ENCODE data around the gene RPL23.
A peak's percentile ranks its signal among the peaks of the same experiment; 100 is the strongest.

RPL23 gene

DNA sequence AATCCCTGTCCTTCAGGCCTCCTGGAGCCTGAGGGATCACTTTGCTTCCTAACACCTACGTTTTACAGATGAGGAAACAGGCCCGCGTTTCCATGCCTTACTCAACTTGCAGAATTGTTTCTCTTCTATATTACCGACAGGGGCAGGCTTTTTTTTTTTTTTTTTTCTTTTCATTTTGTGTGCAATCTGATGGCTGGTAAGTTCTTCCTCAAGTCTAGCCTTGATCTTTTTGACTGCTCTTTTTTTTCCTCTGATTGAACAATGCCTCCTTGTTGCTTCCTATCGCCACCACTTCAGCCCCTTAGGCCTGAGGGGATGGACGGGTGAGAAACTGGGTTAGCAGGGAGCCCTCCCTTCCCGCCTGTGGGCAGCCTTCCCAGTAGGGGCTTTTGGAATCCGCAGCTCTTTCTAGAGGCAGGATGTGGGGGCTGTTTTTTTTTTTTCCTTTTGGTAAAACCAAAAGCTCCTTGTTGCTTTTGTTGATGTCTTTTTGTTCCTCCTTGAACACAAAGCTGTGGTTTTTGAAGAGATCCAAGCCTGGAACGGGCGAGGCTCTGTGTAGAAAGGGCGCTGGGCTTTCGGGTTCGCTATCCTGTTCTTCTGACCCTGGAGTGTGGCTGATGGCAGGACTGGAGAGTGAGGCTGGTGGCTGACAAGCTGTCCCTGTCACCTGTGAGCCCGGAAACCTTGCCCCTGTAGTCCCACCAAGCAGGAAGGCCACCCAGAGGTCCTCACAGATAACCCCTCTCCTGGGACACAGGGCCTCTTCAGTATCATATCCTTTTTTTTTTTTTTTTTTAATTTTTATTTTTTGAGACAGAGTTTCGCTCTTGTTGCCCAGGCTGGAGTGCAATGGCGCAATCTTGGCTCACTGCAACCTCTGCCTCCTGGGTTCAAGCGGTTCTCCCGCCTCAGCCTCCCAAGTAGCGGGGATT lies 30.3 kb upstream of the RPL23 start:
- no peak for DNase-seq

GRCh38 chr17:38882870-38883269 lies 29.3 kb upstream of the RPL23 start:
- no peak for DNase-seq

GRCh38 chr17:38881600-38882191 lies 28.2 kb upstream of the RPL23 start:
- DNase-seq, result peak; percentile 48

DNA sequence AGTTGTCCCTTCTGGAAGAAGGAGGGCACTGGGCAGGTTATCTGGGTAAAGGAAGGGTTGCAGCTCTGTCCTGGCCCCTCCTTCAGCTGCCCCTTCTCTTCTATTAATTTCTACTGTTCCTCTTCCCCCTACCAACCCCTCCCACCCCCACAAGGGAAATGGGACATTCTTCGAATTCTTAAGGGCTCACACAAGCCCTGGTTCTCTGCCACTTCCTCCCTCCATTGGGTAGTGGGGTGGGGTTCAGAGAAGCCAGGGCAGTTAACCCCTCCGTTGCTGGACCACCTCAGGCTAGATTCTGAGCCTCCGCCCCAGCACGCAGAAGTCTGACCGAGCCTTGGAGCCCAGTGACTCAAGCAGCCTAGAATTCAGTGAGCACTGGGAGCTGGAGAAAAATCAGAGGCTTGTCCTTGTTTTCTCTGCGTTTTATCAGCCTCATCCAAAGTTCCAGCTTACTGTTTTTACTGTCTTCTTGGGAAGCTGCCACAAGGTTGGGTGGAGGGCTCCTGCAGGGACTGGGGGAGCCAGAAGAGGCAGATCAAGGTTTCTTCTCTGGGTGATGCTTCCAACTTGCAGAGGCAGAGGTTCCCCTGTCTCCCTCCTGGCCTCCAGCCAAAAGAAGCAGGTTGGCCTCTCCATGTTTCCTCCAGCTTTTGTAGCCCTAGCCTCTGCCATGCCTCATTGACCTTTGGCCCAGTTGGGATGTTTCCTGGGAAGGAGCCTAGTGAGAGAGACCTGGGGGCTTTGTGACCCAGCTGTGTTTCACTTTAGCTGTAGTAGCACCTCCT lies 26.6 kb upstream of the RPL23 start:
- peak; percentile 98 for DNase-seq

DNA sequence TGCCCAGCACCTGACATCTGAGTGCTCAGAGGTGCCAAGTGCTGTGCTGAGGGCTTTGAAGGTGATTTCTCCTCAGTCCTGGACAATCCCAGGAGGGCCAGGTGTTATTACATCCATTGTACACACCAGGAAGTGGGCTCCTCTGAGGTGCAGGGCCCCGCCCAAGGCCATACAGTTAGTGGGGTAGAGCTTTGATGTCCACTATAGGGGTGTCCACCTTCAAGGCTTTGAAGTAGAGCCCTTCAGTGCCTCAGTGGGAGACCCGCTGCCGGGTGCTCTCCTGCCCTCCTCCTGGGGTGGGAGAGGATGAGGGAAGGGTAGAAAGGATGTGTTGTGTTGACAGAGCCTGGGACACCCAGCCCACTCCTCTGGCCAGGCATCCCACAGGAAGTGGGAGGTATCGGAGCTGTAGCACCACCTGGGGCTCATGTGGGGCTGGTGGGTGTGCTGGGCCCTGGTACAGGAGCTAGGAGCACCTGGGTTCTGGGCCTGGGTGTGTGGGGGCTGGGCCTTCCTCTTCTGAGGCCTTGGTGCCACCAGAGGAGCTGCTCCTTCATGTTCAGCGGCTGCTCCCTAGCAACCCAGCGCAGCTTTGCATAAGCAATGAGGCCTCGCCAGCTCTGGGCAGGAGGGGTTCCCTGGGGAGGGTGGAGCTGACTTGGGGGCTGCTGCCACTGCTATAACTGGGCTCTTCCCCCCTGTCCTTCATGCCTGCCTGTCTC lies 23.8 kb upstream of the RPL23 start:
- DNase-seq, result no peak

DNA sequence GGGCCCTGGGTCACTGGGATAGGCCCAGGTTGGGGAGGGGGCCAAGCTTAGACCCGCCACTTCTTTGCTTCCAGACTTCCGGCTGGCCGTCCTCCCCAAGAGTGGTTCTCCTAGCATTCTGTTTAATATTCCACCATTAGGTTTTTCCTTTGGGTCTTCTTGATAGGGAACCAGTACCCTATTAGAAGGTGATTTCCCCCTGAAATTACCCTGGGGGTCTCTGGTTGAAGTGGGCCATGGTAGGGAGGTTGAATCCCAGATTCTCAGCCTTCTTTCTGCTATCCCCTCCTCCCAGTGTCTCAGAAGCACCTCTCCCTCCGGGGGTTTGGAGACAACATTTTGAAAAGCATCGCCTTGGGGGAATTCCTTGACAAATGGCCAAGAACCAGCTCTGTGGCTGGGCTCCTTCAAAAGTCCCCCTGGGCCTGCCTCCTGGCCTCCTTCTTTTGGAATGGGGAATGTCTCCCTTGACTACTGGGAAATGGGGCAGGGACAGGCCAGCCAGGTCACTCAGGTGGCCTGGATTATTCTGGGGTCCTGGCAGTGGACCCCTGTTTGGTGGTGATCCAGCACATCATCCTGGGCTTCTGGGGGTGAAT lies 22.1 kb upstream of the RPL23 start:
- peak; percentile 87 for DNase-seq

DNA sequence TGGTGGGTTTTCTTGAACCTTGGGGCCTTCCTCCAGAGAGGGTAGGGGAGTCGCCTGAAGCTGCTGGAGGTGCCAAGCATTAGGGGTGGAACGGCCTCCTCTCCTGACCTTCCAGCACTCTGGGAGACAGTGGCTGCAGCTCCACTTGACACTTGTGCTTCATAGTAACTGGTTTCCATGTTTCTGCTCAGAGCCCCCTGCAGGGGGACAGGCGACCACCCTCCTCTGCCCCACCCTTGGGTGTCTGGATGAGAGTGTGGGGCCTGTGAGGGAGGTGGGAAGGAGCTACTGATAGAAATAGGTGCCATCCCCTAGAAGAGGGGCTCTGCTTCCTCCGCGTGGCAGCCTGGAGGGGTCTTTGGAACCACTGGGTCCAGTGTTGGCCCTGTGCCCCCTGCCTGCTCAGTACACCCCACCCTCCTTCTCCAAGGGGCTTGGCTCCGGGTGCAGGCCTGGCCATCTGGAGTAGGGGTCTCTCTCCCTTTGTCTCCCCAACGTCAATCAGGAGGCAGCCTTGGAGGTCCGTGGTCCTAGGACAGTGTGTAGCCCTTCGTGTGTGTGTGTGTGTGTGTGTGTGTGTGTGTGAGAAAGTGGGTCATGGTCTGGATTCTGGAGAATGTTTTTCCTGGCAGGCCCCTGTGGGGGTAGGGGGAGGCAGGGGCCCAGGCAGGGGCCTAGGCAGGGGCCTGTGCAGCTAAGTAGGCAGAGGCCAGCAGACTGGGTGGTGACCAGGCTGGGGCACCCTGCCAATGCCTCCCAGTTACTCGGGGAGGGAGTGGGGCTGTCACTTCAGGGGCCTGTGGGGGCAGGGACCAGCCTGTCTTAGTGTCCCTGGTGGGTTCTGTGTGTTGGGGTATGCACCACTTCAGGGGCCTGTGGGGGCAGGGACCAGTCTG lies 21.2 kb upstream of the RPL23 start:
- DNase-seq, result peak; percentile 49

GRCh38 chr17:38873640-38874380 lies 20.3 kb upstream of the RPL23 start:
- DNase-seq, result no peak

- DNase-seq, result no peak
These were observed 19.3 kb upstream of the RPL23 start for GRCh38 chr17:38872671-38873385.

DNA sequence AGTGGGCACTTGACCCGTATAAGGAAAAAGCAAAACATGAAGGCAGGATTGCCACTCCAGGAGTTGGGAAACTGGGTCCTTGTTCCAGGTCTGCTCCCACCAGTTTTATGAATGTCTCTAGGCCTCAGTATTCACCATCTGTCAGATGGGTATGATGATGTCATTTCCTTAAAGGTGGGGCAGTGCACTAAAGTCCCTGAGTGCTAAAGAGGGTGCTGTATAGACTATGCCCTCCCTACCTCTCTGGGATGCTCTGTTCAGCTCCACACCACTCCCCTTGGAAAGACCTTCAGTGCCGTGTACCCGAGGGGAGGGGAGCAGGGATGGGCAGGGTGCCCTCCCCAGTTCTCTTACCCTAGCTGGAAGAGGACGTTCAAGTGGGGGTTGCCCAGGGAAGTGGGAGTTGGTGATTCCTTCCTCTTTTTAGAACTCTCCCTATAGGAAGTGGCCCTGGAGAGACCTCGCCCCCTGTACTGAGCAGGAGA lies 18.5 kb upstream of the RPL23 start:
- DNase-seq, result no peak

DNA sequence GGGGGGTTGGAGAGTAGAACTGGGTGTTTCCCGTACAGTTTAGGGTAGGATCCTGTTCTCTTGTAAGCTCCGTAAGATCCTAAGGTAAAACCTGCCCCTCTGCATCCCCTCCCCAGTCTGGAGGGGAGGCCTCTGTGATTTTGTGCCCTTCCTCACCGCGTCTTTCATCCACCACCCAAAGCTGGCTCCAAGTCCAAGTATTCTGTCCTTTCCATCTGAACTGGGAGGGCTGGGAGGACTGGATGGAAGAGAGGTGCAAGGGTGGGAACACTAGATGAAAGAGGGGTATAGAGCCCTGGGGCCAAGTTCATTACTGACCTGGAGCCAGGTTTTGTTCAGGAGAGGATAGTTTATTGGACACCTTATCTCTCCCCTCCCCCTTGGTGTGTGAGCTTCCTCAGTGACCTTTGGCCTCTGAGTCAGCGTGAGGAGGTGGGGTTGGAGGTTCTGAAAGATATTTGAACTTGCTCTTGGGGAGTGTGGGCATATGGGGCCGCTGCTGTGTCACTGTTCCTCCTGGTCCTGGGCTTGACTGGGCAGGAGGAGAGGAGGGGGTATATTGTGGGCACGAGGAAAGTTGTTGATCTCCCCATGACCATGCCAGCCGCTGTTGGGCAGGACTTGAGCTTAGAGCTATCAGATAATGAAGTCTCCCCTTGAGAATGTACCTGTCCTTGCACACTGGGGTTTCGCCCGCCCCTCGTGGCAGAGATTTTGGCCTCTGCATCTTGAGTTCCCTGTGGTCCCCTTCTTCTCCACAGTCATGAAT lies 17.9 kb upstream of the RPL23 start:
- peak; percentile 91 for DNase-seq

- DNase-seq, result peak; percentile 81
These were observed 17.0 kb upstream of the RPL23 start for GRCh38 chr17:38870259-38871165.

GRCh38 chr17:38869526-38870258 lies 16.2 kb upstream of the RPL23 start, which contains the start of gene LASP1:
Gene LASP1 (plus strand): TSS chr17:38870058. CDS start chr17:38870190, 132 bp downstream.
- DNase-seq, result peak; percentile 91

GRCh38 chr17:38868817-38869525 lies 15.4 kb upstream of the RPL23 start:
- peak; percentile 91 for DNase-seq

- DNase-seq, result peak; percentile 84
These were observed 14.7 kb upstream of the RPL23 start for GRCh38 chr17:38867968-38868816.

Data from EL (cell line).